Measurements from ENCODE around the gene ZSCAN9. TPM values are rescaled to one million over a fixed set of nuclear protein-coding genes. Genes with fewer than 3 reads are reported as not detected.

The ZSCAN9 gene
- total and polyA plus RNA-seq, 2 experiments from 2014 or later, result 7.4 to 12.2 TPM

DNA sequence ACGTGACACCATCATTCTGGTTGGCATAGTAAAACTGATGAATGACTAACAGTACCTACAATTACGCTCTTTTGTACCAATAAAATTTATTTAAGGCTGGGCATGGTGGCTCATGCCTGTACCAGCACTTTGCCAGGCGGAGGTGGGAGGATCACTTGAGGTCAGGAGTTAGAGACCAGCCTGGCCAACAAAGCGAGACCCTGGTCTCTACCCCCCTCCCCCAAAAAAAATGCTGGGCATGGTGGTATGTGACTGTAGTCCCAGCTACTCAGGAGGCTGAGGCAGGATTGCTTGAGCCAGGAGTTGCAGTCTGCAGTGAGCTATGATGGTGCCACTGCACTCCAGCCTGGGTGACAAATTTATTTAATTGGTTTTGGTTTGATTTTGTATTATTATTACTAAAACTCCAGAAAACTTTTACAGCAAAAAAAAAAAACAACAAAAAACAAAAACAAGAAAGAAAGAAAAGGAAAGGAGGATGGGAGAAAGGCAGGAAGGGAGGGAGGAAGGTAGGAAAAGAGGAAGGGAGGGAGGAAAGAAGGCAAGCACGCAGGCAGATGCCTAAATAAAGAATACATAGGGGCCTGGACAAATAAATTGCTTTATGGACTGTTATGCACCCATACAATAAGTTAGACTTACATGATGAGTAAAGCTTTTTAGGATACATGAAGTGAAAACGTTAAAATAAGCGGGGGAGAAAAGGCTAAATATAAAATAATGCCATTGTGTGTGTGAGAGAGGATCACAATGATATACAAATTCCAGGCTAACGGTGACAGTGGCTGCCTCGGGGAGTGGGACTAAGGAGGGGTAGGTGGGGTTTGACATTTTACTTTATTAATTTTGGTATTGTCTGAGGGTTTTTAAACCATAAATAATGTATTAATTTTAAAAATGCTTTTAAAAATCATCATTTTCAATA lies 682 bp upstream of the ZSCAN9 start:
- peak overlapping the region; percentile 70 for H3K4me2 ChIP-seq
- H4K20me1 ChIP-seq (ENCODE audit: insufficient read depth, poor library complexity, severe bottlenecking), result no peaks in the 10 kb centered on the region
- H2AFZ ChIP-seq, result peak overlapping the region; percentile 78
- peak overlapping the region; percentile 76 for H3K27ac ChIP-seq
- no peaks in the 10 kb centered on the region for H3K4me1 ChIP-seq (ENCODE audit: insufficient read depth)
- H3K36me3 ChIP-seq (replicated peaks; ENCODE audit: insufficient read depth, low read depth), result no peaks in the 10 kb centered on the region
- TF ChIP-seq EZH2 (IDR thresholded peaks at IDR 0.05; ENCODE audit: borderline replicate concordance) (no peak), EZH2phosphoT487 (IDR thresholded peaks at IDR 0.05; ENCODE audit: low read depth, severe bottlenecking, unreplicated experiment) (no peak)
- TF ChIP-seq, protein P1, sequence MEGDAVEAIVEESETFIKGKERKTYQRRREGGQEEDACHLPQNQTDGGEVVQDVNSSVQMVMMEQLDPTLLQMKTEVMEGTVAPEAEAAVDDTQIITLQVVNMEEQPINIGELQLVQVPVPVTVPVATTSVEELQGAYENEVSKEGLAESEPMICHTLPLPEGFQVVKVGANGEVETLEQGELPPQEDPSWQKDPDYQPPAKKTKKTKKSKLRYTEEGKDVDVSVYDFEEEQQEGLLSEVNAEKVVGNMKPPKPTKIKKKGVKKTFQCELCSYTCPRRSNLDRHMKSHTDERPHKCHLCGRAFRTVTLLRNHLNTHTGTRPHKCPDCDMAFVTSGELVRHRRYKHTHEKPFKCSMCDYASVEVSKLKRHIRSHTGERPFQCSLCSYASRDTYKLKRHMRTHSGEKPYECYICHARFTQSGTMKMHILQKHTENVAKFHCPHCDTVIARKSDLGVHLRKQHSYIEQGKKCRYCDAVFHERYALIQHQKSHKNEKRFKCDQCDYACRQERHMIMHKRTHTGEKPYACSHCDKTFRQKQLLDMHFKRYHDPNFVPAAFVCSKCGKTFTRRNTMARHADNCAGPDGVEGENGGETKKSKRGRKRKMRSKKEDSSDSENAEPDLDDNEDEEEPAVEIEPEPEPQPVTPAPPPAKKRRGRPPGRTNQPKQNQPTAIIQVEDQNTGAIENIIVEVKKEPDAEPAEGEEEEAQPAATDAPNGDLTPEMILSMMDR (IDR thresholded peaks at IDR 0.05; ENCODE audit: poor library complexity), result no peak
- peaks cover 6% of the 10 kb centered on the region for H3K27me3 ChIP-seq
- H3K9me3 ChIP-seq (ENCODE audit: low read depth), result no peaks in the 10 kb centered on the region
- no peak for DNase-seq (ENCODE audit: low spot score)
- no peaks in the 10 kb centered on the region for H3K9me2 ChIP-seq (replicated peaks; ENCODE audit: insufficient read depth)
- H3K4me3 ChIP-seq, result peak overlapping the region; percentile 67
- H3K79me2 ChIP-seq, result peaks cover 8% of the 10 kb centered on the region
- WGBS (ENCODE audit: low lambda C conversion rate, missing lambda C conversion rate), result 59% methylated on average over 9 of the region's 9 CpGs

DNA sequence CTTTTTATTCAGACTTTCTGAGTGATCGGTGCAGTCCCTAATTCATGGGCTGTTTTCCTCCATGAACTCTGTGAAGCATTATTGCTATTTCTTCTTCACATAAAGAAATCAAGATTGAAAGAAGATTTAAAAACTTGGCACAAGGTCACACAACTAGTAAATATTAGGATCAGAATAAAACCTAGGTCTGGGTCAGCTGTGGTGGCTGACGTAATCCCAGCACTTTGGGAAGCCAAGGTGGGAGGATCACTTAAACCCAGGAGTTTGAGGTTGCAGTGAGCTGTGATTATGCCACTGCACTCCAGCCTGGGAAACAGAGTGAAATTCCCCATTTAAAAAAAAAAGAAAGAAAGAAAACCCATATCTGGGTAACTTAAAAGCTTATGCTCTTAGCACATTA lies 1.4 kb downstream of the ZSCAN9 start:
- no peaks in the 10 kb centered on the region for H4K20me1 ChIP-seq (ENCODE audit: insufficient read depth, poor library complexity, severe bottlenecking)
- no peak overlapping the region for H3K4me3 ChIP-seq
- H3K27ac ChIP-seq, result no peak overlapping the region
- no peaks in the 10 kb centered on the region for H3K36me3 ChIP-seq (replicated peaks; ENCODE audit: insufficient read depth, low read depth)
- no peaks in the 10 kb centered on the region for H3K9me3 ChIP-seq (ENCODE audit: low read depth)
- TF ChIP-seq EZH2phosphoT487 (IDR thresholded peaks at IDR 0.05; ENCODE audit: low read depth, severe bottlenecking, unreplicated experiment) (no peak), EZH2 (IDR thresholded peaks at IDR 0.05; ENCODE audit: borderline replicate concordance) (no peak)
- TF ChIP-seq, protein P1 (IDR thresholded peaks at IDR 0.05; ENCODE audit: poor library complexity), result no peak
- H3K9me2 ChIP-seq (replicated peaks; ENCODE audit: insufficient read depth), result no peaks in the 10 kb centered on the region
- peak overlapping the region; percentile 70 for H3K4me2 ChIP-seq
- no peaks in the 10 kb centered on the region for H3K4me1 ChIP-seq (ENCODE audit: insufficient read depth)
- WGBS (ENCODE audit: low lambda C conversion rate, missing lambda C conversion rate), result 85% methylated on average over 2 of the region's 2 CpGs
- H3K27me3 ChIP-seq, result peaks cover 6% of the 10 kb centered on the region
- H2AFZ ChIP-seq, result no peak overlapping the region
- H3K79me2 ChIP-seq, result peaks cover 8% of the 10 kb centered on the region
- DNase-seq (ENCODE audit: low spot score), result no peak

DNA sequence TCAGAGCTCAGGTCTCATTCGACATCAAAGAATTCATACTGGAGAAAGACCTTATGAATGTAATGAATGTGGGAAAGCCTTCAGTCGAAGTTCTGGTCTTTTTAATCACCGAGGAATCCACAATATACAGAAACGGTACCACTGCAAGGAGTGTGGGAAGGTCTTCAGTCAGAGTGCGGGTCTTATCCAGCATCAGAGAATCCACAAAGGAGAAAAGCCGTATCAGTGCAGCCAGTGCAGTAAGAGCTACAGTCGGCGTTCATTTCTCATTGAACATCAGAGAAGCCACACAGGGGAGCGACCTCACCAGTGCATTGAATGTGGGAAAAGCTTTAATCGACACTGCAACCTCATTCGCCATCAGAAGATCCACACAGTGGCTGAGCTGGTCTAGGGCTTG lies 7.7 kb downstream of the ZSCAN9 start:
- H4K20me1 ChIP-seq (ENCODE audit: insufficient read depth, poor library complexity, severe bottlenecking), result no peaks in the 10 kb centered on the region
- 95% methylated on average over 11 of the region's 11 CpGs for WGBS (ENCODE audit: low lambda C conversion rate, missing lambda C conversion rate)
- no peaks in the 10 kb centered on the region for H3K9me2 ChIP-seq (replicated peaks; ENCODE audit: insufficient read depth)
- no peaks in the 10 kb centered on the region for H3K36me3 ChIP-seq (replicated peaks; ENCODE audit: insufficient read depth, low read depth)
- H3K4me3 ChIP-seq, result no peak overlapping the region
- H3K79me2 ChIP-seq, result no peaks in the 10 kb centered on the region
- H3K9me3 ChIP-seq (ENCODE audit: low read depth), result no peaks in the 10 kb centered on the region
- TF ChIP-seq EZH2phosphoT487 (IDR thresholded peaks at IDR 0.05; ENCODE audit: low read depth, severe bottlenecking, unreplicated experiment), result no peak
- TF ChIP-seq EZH2 (IDR thresholded peaks at IDR 0.05; ENCODE audit: borderline replicate concordance), result no peak
- TF ChIP-seq, protein P1 (IDR thresholded peaks at IDR 0.05; ENCODE audit: poor library complexity), result no peak
- no peak overlapping the region for H2AFZ ChIP-seq
- DNase-seq (ENCODE audit: low spot score), result no peak
- no peak overlapping the region for H3K27ac ChIP-seq
- no peaks in the 10 kb centered on the region for H3K4me1 ChIP-seq (ENCODE audit: insufficient read depth)
- H3K27me3 ChIP-seq, result no peaks in the 10 kb centered on the region
- H3K4me2 ChIP-seq, result no peak overlapping the region
